ENCODE measurements around the gene HOXA2. TPM values are rescaled to one million over a fixed set of nuclear protein-coding genes. Genes with fewer than 3 reads are reported as not detected.

Gene HOXA2
- total and polyA plus RNA-seq, 2 experiments from 2014 or later, result 0.07 TPM; not detected in 1

GRCh38 chr7:27134392-27134791 is 31.9 kb upstream of the HOXA2 start:
- Histone ChIP-seq H3K4me1 (ENCODE audit: insufficient read depth) (peaks cover 12% of the 10 kb centered on the region), H3K9me3 (ENCODE audit: low read depth) (no peaks in the 10 kb centered on the region), H3K9me2 (replicated peaks; ENCODE audit: insufficient read depth) (no peaks in the 10 kb centered on the region), H4K20me1 (ENCODE audit: insufficient read depth, poor library complexity, severe bottlenecking) (no peaks in the 10 kb centered on the region), H3K4me2 (no peak overlapping the region), H3K4me3 (no peak overlapping the region), H2AFZ (no peak overlapping the region), H3K79me2 (no peaks in the 10 kb centered on the region), H3K36me3 (replicated peaks; ENCODE audit: insufficient read depth, low read depth) (no peaks in the 10 kb centered on the region), H3K27me3 (peaks cover 85% of the 10 kb centered on the region), H3K27ac (no peak overlapping the region)
- DNase-seq (ENCODE audit: low spot score), result no peak
- 42% methylated on average over 2 of the region's 2 CpGs for WGBS (ENCODE audit: low lambda C conversion rate, missing lambda C conversion rate)
- TF ChIP-seq EZH2phosphoT487 (IDR thresholded peaks at IDR 0.05; ENCODE audit: low read depth, severe bottlenecking, unreplicated experiment), result no peak

- H3K9me2 ChIP-seq (replicated peaks; ENCODE audit: insufficient read depth), result no peaks in the 10 kb centered on the region
- H3K4me2 ChIP-seq, result no peak overlapping the region
- no peaks in the 10 kb centered on the region for H3K79me2 ChIP-seq
- no peak overlapping the region for H3K27ac ChIP-seq
- 32% methylated on average over 18 of the region's 18 CpGs for WGBS (ENCODE audit: low lambda C conversion rate, missing lambda C conversion rate)
- no peak overlapping the region for H2AFZ ChIP-seq
- no peaks in the 10 kb centered on the region for H3K9me3 ChIP-seq (ENCODE audit: low read depth)
- DNase-seq (ENCODE audit: low spot score), result no peak
- H3K4me3 ChIP-seq, result no peak overlapping the region
- H3K36me3 ChIP-seq (replicated peaks; ENCODE audit: insufficient read depth, low read depth), result no peaks in the 10 kb centered on the region
- H4K20me1 ChIP-seq (ENCODE audit: insufficient read depth, poor library complexity, severe bottlenecking), result no peaks in the 10 kb centered on the region
- peaks cover 10% of the 10 kb centered on the region for H3K4me1 ChIP-seq (ENCODE audit: insufficient read depth)
- TF ChIP-seq EZH2 (IDR thresholded peaks at IDR 0.05; ENCODE audit: borderline replicate concordance), result peak; percentile 31
- TF ChIP-seq, protein P1, sequence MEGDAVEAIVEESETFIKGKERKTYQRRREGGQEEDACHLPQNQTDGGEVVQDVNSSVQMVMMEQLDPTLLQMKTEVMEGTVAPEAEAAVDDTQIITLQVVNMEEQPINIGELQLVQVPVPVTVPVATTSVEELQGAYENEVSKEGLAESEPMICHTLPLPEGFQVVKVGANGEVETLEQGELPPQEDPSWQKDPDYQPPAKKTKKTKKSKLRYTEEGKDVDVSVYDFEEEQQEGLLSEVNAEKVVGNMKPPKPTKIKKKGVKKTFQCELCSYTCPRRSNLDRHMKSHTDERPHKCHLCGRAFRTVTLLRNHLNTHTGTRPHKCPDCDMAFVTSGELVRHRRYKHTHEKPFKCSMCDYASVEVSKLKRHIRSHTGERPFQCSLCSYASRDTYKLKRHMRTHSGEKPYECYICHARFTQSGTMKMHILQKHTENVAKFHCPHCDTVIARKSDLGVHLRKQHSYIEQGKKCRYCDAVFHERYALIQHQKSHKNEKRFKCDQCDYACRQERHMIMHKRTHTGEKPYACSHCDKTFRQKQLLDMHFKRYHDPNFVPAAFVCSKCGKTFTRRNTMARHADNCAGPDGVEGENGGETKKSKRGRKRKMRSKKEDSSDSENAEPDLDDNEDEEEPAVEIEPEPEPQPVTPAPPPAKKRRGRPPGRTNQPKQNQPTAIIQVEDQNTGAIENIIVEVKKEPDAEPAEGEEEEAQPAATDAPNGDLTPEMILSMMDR (IDR thresholded peaks at IDR 0.05; ENCODE audit: poor library complexity), result no peak
- peaks cover 85% of the 10 kb centered on the region for H3K27me3 ChIP-seq
Measured at GRCh38 chr7:27133409-27134231, 31.1 kb upstream of the HOXA2 start.

DNA sequence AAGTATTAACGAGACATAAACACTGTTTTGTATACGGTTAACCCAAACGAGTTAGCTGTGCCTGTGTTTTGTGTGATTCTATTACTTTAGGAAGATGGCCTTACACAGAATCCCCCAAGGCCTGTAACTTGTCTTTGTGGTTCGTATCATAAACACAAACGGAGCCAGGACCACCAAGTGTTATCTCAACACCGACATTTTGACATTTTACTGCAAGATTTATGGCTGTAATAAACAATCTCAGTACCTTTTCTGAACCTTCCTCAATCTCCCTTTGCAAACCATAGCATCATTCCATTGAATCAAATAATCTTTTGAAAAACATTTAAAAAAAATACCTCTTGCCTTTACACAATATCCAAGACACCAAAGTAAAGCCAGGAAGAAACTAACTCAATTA is 30.5 kb upstream of the HOXA2 start:
- Histone ChIP-seq H4K20me1 (ENCODE audit: insufficient read depth, poor library complexity, severe bottlenecking) (no peaks in the 10 kb centered on the region), H2AFZ (no peak overlapping the region), H3K4me1 (ENCODE audit: insufficient read depth) (peaks cover 10% of the 10 kb centered on the region), H3K36me3 (replicated peaks; ENCODE audit: insufficient read depth, low read depth) (no peaks in the 10 kb centered on the region), H3K27ac (no peak overlapping the region), H3K4me3 (no peak overlapping the region), H3K79me2 (no peaks in the 10 kb centered on the region), H3K4me2 (no peak overlapping the region), H3K27me3 (peaks cover 85% of the 10 kb centered on the region), H3K9me3 (ENCODE audit: low read depth) (no peaks in the 10 kb centered on the region), H3K9me2 (replicated peaks; ENCODE audit: insufficient read depth) (no peaks in the 10 kb centered on the region)
- TF ChIP-seq, protein P1 (IDR thresholded peaks at IDR 0.05; ENCODE audit: poor library complexity), result no peak
- TF ChIP-seq EZH2 (IDR thresholded peaks at IDR 0.05; ENCODE audit: borderline replicate concordance) (no peak), EZH2phosphoT487 (IDR thresholded peaks at IDR 0.05; ENCODE audit: low read depth, severe bottlenecking, unreplicated experiment) (no peak)
- no peak for DNase-seq (ENCODE audit: low spot score)
- 25% methylated on average over 6 of the region's 6 CpGs for WGBS (ENCODE audit: low lambda C conversion rate, missing lambda C conversion rate)

GRCh38 chr7:27132214-27132613 is 29.7 kb upstream of the HOXA2 start:
- TF ChIP-seq EZH2 (IDR thresholded peaks at IDR 0.05; ENCODE audit: borderline replicate concordance) (no peak), EZH2phosphoT487 (IDR thresholded peaks at IDR 0.05; ENCODE audit: low read depth, severe bottlenecking, unreplicated experiment) (no peak)
- TF ChIP-seq, protein P1 (IDR thresholded peaks at IDR 0.05; ENCODE audit: poor library complexity), result no peak
- no peaks in the 10 kb centered on the region for H3K36me3 ChIP-seq (replicated peaks; ENCODE audit: insufficient read depth, low read depth)
- H3K4me2 ChIP-seq, result no peak overlapping the region
- H3K27me3 ChIP-seq, result peaks cover 85% of the 10 kb centered on the region
- H3K4me3 ChIP-seq, result no peak overlapping the region
- H3K79me2 ChIP-seq, result no peaks in the 10 kb centered on the region
- DNase-seq (ENCODE audit: low spot score), result no peak
- no peak overlapping the region for H3K27ac ChIP-seq
- no peak overlapping the region for H2AFZ ChIP-seq
- H3K4me1 ChIP-seq (ENCODE audit: insufficient read depth), result peaks cover 10% of the 10 kb centered on the region
- H3K9me2 ChIP-seq (replicated peaks; ENCODE audit: insufficient read depth), result no peaks in the 10 kb centered on the region
- 65% methylated on average over 2 of the region's 2 CpGs for WGBS (ENCODE audit: low lambda C conversion rate, missing lambda C conversion rate)
- no peaks in the 10 kb centered on the region for H3K9me3 ChIP-seq (ENCODE audit: low read depth)
- H4K20me1 ChIP-seq (ENCODE audit: insufficient read depth, poor library complexity, severe bottlenecking), result no peaks in the 10 kb centered on the region

All from hepatocyte (in vitro differentiated cells).